ENCODE data around the gene MAPK1IP1L. TPM values are rescaled to one million over a fixed set of nuclear protein-coding genes. Genes with fewer than 3 reads are reported as not detected.
A peak's percentile ranks its signal among the peaks of the same experiment; 100 is the strongest.

MAPK1IP1L gene
- total and polyA plus RNA-seq, 2 of the 13 experiments (the other 11 are each of a cell fraction or from before 2014, with no cell fraction given), result 27.8 to 68.4 TPM

DNA sequence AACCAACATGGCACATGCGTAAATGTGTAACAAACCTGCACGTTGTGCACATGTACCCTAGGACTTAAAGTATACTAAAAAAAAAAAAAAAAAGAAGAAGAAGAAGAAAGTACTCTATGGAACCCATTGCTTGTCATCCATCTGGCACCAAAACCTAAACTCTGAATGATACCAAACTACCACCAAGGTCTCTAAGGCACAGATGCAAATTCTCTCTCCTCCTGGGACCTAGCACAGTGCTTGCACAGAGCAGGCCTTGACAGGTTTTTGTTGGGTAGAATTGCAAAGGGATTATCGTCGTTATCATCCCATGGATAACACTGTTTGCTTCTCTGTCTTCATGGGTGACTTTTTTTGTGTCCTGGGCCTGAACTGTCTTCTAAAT is 64.4 kb downstream of the MAPK1IP1L start:
- CTCF ChIA-PET (ENCODE audit: low intra/inter-chr PET ratio, low total read pairs), result no interaction called here
- Histone ChIP-seq H4K20me1 (ENCODE audit: insufficient read depth, low read length) (no peaks in the 10 kb centered on the region), H3K27ac (ENCODE audit: extremely low read length, insufficient read depth, low read length) (peak overlapping the region; percentile 69), H3K79me2 (ENCODE audit: insufficient read depth, low read length) (no peaks in the 10 kb centered on the region), H3K4me3 (replicated peaks in 1 of 3; ENCODE audit: insufficient read depth in 1 of 3, low read depth in 2 of 3, low read length in 3 of 3) (no peak overlapping the region), H3K9ac (ENCODE audit: insufficient read depth, low read depth, low read length) (no peak overlapping the region), H2AFZ (ENCODE audit: low read length) (no peak overlapping the region), H3K9me3 (ENCODE audit: low read length) (no peaks in the 10 kb centered on the region), H3K27me3 (ENCODE audit: control insufficient read depth in 1 of 2, insufficient read depth in 2 of 2, low read length in 2 of 2) (no peaks in the 10 kb centered on the region), H3K36me3 (replicated peaks in 1 of 2; ENCODE audit: control insufficient read depth in 1 of 2, insufficient read depth in 2 of 2, low read length in 2 of 2) (no peaks in the 10 kb centered on the region), H3K4me2 (ENCODE audit: low read depth, low read length) (peak overlapping the region; percentile 65), H3K4me1 (ENCODE audit: insufficient read depth, low read length) (peaks cover 59% of the 10 kb centered on the region)
- no TSS peak for BruUV-seq (replicated peaks)
- DNase-seq (ENCODE audit: low spot score) (no peak), FAIRE-seq (no peak), ATAC-seq (no peak; the same call in 2 of the 3 replicates)
- in situ Hi-C loops (cut with HindIII; ENCODE audit: extremely low pct_ligation_motif_present, low pct_unique_long_range_greater_than_20kb) (no loop called here), intact Hi-C loops (cut with micrococcal nuclease; ENCODE audit: unreplicated experiment) (loop anchor here (2.0 kb wide), 1 partner anchor 13 kb away; the partner anchor contains the start of gene LGALS3)
- POLR2A ChIA-PET, result interaction anchor here (2.1 to 3.9 kb wide), 2 partner anchors 8 to 13 kb away, joined by 9 to 19 read pairs; no protein-coding TSS in a partner anchor
- WGBS (ENCODE audit: low lambda C conversion rate), result 33% methylated on average over 4 of the region's 4 CpGs
- TF ChIP-seq NPAS2 (CRISPR knock-in tag; IDR thresholded peaks at IDR 0.05; ENCODE audit: borderline replicate concordance) (no peak), ZNF615 (CRISPR knock-in tag; IDR thresholded peaks at IDR 0.05; ENCODE audit: borderline replicate concordance) (0 out of 2 replicates have a peak, but pooled peaks have one; percentile 25)

DNA sequence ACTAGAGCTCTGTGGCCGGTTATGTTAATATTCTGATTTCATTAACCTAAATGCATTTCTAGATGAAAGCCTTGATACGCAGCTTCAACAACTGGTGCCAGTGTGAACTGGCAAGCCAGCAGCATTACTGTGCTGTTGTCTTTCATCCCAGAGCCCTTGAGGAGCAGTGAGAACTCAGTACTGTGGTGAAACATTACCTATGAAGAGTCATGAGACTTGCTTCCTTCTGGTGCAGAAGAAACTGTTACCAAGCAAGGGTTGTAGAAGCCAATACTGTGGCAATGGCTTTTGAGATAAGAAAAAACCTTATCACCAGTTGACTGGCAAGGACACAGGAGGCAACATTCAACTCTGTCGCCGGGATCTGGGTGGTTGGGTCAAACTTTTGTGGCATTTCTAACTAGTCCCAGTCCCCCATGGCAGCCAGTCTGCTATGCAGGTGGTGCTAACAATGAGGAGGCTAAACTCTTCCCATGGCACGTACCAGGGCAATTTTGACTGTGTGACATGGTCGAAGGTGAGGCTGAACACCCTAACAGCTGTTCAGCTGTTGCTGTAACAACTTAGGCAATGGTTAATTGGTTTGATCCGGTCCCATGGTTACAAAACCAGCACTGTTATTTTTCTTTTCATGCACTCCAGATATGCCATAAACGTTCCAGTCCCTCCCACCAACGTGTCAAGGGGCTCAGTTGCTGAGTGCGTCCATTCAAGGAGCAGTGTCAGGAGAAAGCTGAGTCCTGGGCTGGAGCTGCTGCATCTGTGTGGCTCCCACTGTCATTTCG is 65.0 kb downstream of the MAPK1IP1L start:
- DNase-seq (ENCODE audit: low spot score), result peak; percentile 63
- Histone ChIP-seq H2AFZ (ENCODE audit: low read length) (peak overlapping the region; percentile 66), H3K36me3 (replicated peaks in 1 of 2; ENCODE audit: control insufficient read depth in 1 of 2, insufficient read depth in 2 of 2, low read length in 2 of 2) (no peaks in the 10 kb centered on the region), H3K4me1 (ENCODE audit: insufficient read depth, low read length) (peaks cover 65% of the 10 kb centered on the region), H3K27me3 (ENCODE audit: control insufficient read depth in 1 of 2, insufficient read depth in 2 of 2, low read length in 2 of 2) (no peaks in the 10 kb centered on the region), H3K27ac (ENCODE audit: extremely low read length, insufficient read depth, low read length) (peak overlapping the region; percentile 69), H4K20me1 (ENCODE audit: insufficient read depth, low read length) (no peaks in the 10 kb centered on the region), H3K4me3 (replicated peaks in 1 of 3; ENCODE audit: insufficient read depth in 1 of 3, low read depth in 2 of 3, low read length in 3 of 3) (peak overlapping the region in 2 of 3 experiments; percentile 9 to 56; a peak in 5 of 6 replicates), H3K9me3 (ENCODE audit: low read length) (no peaks in the 10 kb centered on the region), H3K4me2 (ENCODE audit: low read depth, low read length) (peak overlapping the region; percentile 65), H3K9ac (ENCODE audit: insufficient read depth, low read depth, low read length) (peak overlapping the region; percentile 48), H3K79me2 (ENCODE audit: insufficient read depth, low read length) (no peaks in the 10 kb centered on the region)
- BruUV-seq (replicated peaks), result no TSS peak
- intact Hi-C loops (cut with micrococcal nuclease; ENCODE audit: unreplicated experiment) (no loop called here), in situ Hi-C loops (cut with HindIII; ENCODE audit: extremely low pct_ligation_motif_present, low pct_unique_long_range_greater_than_20kb) (no loop called here)
- ChIA-PET POLR2A (interaction anchor here (2.1 to 3.9 kb wide), 2 partner anchors 9 to 13 kb away, joined by 9 to 19 read pairs; no protein-coding TSS in a partner anchor), CTCF (ENCODE audit: low intra/inter-chr PET ratio, low total read pairs) (no interaction called here)
- peak; percentile 77 for ATAC-seq
- WGBS (ENCODE audit: low lambda C conversion rate), result 17% methylated on average over 6 of the region's 11 CpGs
- FAIRE-seq, result peak; percentile 49
- no peak for TF ChIP-seq HIVEP1 (CRISPR knock-in tag; IDR thresholded peaks at IDR 0.05)
- no peak for TF ChIP-seq GLI4 (CRISPR knock-in tag; IDR thresholded peaks at IDR 0.05; ENCODE audit: borderline replicate concordance)
- TF ChIP-seq MIXL1 (CRISPR knock-in tag; IDR thresholded peaks at IDR 0.05), result peak; percentile 94
- no peak for TF ChIP-seq YEATS2 (CRISPR knock-in tag; IDR thresholded peaks at IDR 0.05; ENCODE audit: borderline replicate concordance)
- TF ChIP-seq, protein P1, sequence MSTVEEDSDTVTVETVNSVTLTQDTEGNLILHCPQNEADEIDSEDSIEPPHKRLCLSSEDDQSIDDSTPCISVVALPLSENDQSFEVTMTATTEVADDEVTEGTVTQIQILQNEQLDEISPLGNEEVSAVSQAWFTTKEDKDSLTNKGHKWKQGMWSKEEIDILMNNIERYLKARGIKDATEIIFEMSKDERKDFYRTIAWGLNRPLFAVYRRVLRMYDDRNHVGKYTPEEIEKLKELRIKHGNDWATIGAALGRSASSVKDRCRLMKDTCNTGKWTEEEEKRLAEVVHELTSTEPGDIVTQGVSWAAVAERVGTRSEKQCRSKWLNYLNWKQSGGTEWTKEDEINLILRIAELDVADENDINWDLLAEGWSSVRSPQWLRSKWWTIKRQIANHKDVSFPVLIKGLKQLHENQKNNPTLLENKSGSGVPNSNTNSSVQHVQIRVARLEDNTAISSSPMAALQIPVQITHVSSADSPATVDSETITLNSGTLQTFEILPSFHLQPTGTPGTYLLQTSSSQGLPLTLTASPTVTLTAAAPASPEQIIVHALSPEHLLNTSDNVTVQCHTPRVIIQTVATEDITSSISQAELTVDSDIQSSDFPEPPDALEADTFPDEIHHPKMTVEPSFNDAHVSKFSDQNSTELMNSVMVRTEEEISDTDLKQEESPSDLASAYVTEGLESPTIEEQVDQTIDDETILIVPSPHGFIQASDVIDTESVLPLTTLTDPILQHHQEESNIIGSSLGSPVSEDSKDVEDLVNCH (CRISPR knock-in tag; IDR thresholded peaks at IDR 0.05), result no peak
- TF ChIP-seq ZNF253 (CRISPR knock-in tag; IDR thresholded peaks at IDR 0.05; ENCODE audit: borderline replicate concordance), result no peak
- no peak for TF ChIP-seq DNMT1 (CRISPR knock-in tag; IDR thresholded peaks at IDR 0.05)
- TF ChIP-seq GPN1 (CRISPR knock-in tag; IDR thresholded peaks at IDR 0.05; ENCODE audit: borderline replicate concordance), result no peak
- TF ChIP-seq ZNF792 (CRISPR knock-in tag; IDR thresholded peaks at IDR 0.05), result no peak
- no peak for TF ChIP-seq KLF9 (CRISPR knock-in tag; IDR thresholded peaks at IDR 0.05; ENCODE audit: low read depth)
- TF ChIP-seq ZNF780A (CRISPR knock-in tag; IDR thresholded peaks at IDR 0.05), result no peak

All from HepG2 (cell line).